SK-N-SH treated with all-trans-retinoic acid at 6 μM for 48 hours (cell line): Measurements from ENCODE around the gene ANKRD12.

ENCODE experiments used
- ATAC-seq: fragments of 200-7000 bp; cut with Tn5 transposase; 3 replicates; pipeline ENCODE4 v1.9.1; 2020; ENCODE audit warnings: mild to moderate bottlenecking, moderate library complexity
- ARNTL ChIP-seq: fragments of 450-650 bp; formaldehyde crosslinking; IDR thresholded peaks from 2 replicates; pipeline ENCODE4 v1.5.0; 2020; ENCODE audit warnings: low read depth, mild to moderate bottlenecking, moderate library complexity, borderline replicate concordance
- BACH2 ChIP-seq: fragments of 250-450 bp; sonication (Bioruptor Pico); IDR thresholded peaks from 2 replicates; pipeline ENCODE4 v1.9.0; 2021; ENCODE audit warnings: mild to moderate bottlenecking, borderline replicate concordance
- CREB5 ChIP-seq: fragments of 250-450 bp; sonication (Bioruptor Pico); IDR thresholded peaks from 2 replicates; pipeline ENCODE4 v1.5.1; 2020; ENCODE audit warnings: low read depth, mild to moderate bottlenecking, moderate library complexity
- CSDC2 ChIP-seq: fragments of 250-450 bp; sonication (Bioruptor Pico); IDR thresholded peaks from 2 replicates; pipeline ENCODE4 v1.5.0; 2020; ENCODE audit warnings: mild to moderate bottlenecking, moderate library complexity
- CSRNP3 ChIP-seq: fragments of 250-450 bp; sonication (Bioruptor Pico); IDR thresholded peaks from 2 replicates; pipeline ENCODE4 v1.5.1; 2021; ENCODE audit warnings: mild to moderate bottlenecking, moderate library complexity
- ESRRG ChIP-seq: fragments of 250-450 bp; sonication (Bioruptor Pico); IDR thresholded peaks from 2 replicates; pipeline ENCODE4 v1.6.1; 2021; ENCODE audit warnings: mild to moderate bottlenecking
- GLIS3 ChIP-seq: fragments of 250-450 bp; sonication (Bioruptor Pico); IDR thresholded peaks from 2 replicates; pipeline ENCODE4 v1.5.0; 2020; ENCODE audit warnings: mild to moderate bottlenecking, moderate library complexity
- OSR1 ChIP-seq: fragments of 250-450 bp; sonication (Bioruptor Pico); IDR thresholded peaks from 2 replicates; pipeline ENCODE4 v1.8.0; 2022; ENCODE audit warnings: moderate library complexity, mild to moderate bottlenecking, inconsistent platforms
- POU6F1 ChIP-seq: fragments of 250-450 bp; sonication (Bioruptor Pico); IDR thresholded peaks from 2 replicates; pipeline ENCODE4 v1.8.0; 2021; ENCODE audit warnings: low read depth, mild to moderate bottlenecking, moderate library complexity, borderline replicate concordance
- PPARA ChIP-seq: fragments of 250-450 bp; sonication (Bioruptor Pico); IDR thresholded peaks from 2 replicates; pipeline ENCODE4 v1.5.0; 2020; ENCODE audit warnings: mild to moderate bottlenecking, borderline replicate concordance
- RARB ChIP-seq: fragments of 250-450 bp; sonication (Bioruptor Pico); IDR thresholded peaks from 2 replicates; pipeline ENCODE4 v1.8.0; 2021; ENCODE audit warnings: mild to moderate bottlenecking, moderate library complexity
- SNAI2 ChIP-seq: fragments of 250-450 bp; sonication (Bioruptor Pico); IDR thresholded peaks from 2 replicates; pipeline ENCODE4 v1.5.0; 2020; ENCODE audit warnings: mild to moderate bottlenecking, moderate library complexity
- TCF4 ChIP-seq: fragments of 250-450 bp; sonication (Bioruptor Pico); IDR thresholded peaks from 2 replicates; pipeline ENCODE4 v1.8.0; 2021; ENCODE audit warnings: mild to moderate bottlenecking, moderate library complexity, borderline replicate concordance
- TOX ChIP-seq: fragments of 250-450 bp; sonication (Bioruptor Pico); IDR thresholded peaks from 2 replicates; pipeline ENCODE4 v1.8.0; 2021; ENCODE audit warnings: mild to moderate bottlenecking, moderate library complexity, borderline replicate concordance
- TSHZ2 ChIP-seq: fragments of 250-450 bp; sonication (Bioruptor Pico); IDR thresholded peaks from 2 replicates; pipeline ENCODE4 v1.5.0; 2020; ENCODE audit warnings: mild to moderate bottlenecking, moderate library complexity
- ZFP3 ChIP-seq: fragments of 250-450 bp; sonication (Bioruptor Pico); IDR thresholded peaks from 2 replicates; pipeline ENCODE4 v1.5.0; 2020; ENCODE audit warnings: mild to moderate bottlenecking, moderate library complexity
- ZFP30 ChIP-seq: fragments of 450-650 bp; formaldehyde crosslinking; IDR thresholded peaks from 2 replicates; pipeline ENCODE4 v1.5.0; 2022; ENCODE audit warnings: mild to moderate bottlenecking, moderate library complexity
- ZNF565 ChIP-seq: fragments of 450-650 bp; formaldehyde crosslinking; conservative IDR thresholded peaks from 2 replicates; pipeline ENCODE4 v1.5.0; 2020; ENCODE audit warnings: low read depth, mild to moderate bottlenecking, moderate library complexity
- ZNF70 ChIP-seq: fragments of 450-650 bp; formaldehyde crosslinking; IDR thresholded peaks from 2 replicates; pipeline ENCODE4 v1.5.0; 2020; ENCODE audit warnings: mild to moderate bottlenecking, moderate library complexity
- ZNF8 ChIP-seq: fragments of 450-650 bp; formaldehyde crosslinking; IDR thresholded peaks from 2 replicates; pipeline ENCODE4 v1.5.0; 2020; ENCODE audit warnings: mild to moderate bottlenecking, moderate library complexity
- TF ChIP-seq, protein P1 (sequence below): fragments of 250-450 bp; sonication (Bioruptor Pico); IDR thresholded peaks from 2 replicates; pipeline ENCODE4 v1.8.0; 2020; ENCODE audit warnings: mild to moderate bottlenecking, moderate library complexity, borderline replicate concordance

ANKRD12 gene

GRCh38 chr18:9239720-9240119 lies 103.1 kb downstream of the ANKRD12 start:
- ATAC-seq, result no peak
- TF ChIP-seq ZNF8 (CRISPR knock-in tag), result no peak

- ATAC-seq, result no peak
- no peak for TF ChIP-seq TOX (CRISPR knock-in tag)
- TF ChIP-seq ESRRG (CRISPR knock-in tag), result no peak
- TF ChIP-seq CREB5, result no peak
- TF ChIP-seq SNAI2 (CRISPR knock-in tag), result no peak
- no peak for TF ChIP-seq ZNF70 (CRISPR knock-in tag)
- TF ChIP-seq CSRNP3 (CRISPR knock-in tag), result no peak
- TF ChIP-seq TSHZ2 (CRISPR knock-in tag), result no peak
- TF ChIP-seq POU6F1 (CRISPR knock-in tag), result no peak
- no peak for TF ChIP-seq GLIS3 (CRISPR knock-in tag)
- TF ChIP-seq ZNF565 (CRISPR knock-in tag), result no peak
- TF ChIP-seq ZFP30 (CRISPR knock-in tag), result no peak
- no peak for TF ChIP-seq RARB
- TF ChIP-seq PPARA (CRISPR knock-in tag), result no peak
- TF ChIP-seq ARNTL (CRISPR knock-in tag), result no peak
- TF ChIP-seq TCF4 (CRISPR knock-in tag), result no peak
- TF ChIP-seq CSDC2, result no peak
- no peak for TF ChIP-seq ZFP3 (CRISPR knock-in tag)
- TF ChIP-seq BACH2 (CRISPR knock-in tag), result no peak
- TF ChIP-seq OSR1 (CRISPR knock-in tag), result no peak
These were observed 103.7 kb downstream of the ANKRD12 start for GRCh38 chr18:9240270-9240669.

GRCh38 chr18:9243029-9243428 lies 106.4 kb downstream of the ANKRD12 start:
- no peak for ATAC-seq
- no peak for TF ChIP-seq POU6F1 (CRISPR knock-in tag)
- TF ChIP-seq ARNTL (CRISPR knock-in tag), result no peak
- TF ChIP-seq CREB5, result no peak
- TF ChIP-seq, protein P1, sequence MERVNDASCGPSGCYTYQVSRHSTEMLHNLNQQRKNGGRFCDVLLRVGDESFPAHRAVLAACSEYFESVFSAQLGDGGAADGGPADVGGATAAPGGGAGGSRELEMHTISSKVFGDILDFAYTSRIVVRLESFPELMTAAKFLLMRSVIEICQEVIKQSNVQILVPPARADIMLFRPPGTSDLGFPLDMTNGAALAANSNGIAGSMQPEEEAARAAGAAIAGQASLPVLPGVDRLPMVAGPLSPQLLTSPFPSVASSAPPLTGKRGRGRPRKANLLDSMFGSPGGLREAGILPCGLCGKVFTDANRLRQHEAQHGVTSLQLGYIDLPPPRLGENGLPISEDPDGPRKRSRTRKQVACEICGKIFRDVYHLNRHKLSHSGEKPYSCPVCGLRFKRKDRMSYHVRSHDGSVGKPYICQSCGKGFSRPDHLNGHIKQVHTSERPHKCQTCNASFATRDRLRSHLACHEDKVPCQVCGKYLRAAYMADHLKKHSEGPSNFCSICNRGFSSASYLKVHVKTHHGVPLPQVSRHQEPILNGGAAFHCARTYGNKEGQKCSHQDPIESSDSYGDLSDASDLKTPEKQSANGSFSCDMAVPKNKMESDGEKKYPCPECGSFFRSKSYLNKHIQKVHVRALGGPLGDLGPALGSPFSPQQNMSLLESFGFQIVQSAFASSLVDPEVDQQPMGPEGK (CRISPR knock-in tag), result no peak
- TF ChIP-seq BACH2 (CRISPR knock-in tag), result no peak
- TF ChIP-seq ZNF565 (CRISPR knock-in tag), result no peak
- no peak for TF ChIP-seq ZFP3 (CRISPR knock-in tag)
- TF ChIP-seq ZFP30 (CRISPR knock-in tag), result no peak
- no peak for TF ChIP-seq GLIS3 (CRISPR knock-in tag)
- TF ChIP-seq SNAI2 (CRISPR knock-in tag), result no peak
- no peak for TF ChIP-seq ESRRG (CRISPR knock-in tag)
- no peak for TF ChIP-seq CSRNP3 (CRISPR knock-in tag)
